D721Med (cell line): Measurements from ENCODE around the gene UBE2J1.
"Not testable (repeated sequence)": the region's sequence is repeated elsewhere in the genome, so short reads cannot be mapped to it uniquely, and the experiment has no call there.

Experiments used
- DNase-seq: peaks from one replicate; pipeline ENCODE4 v3.0.0; 2011; ENCODE audit warnings: low spot score; ENCODE audit not compliant: insufficient read length
- FAIRE-seq: peaks from 2 replicates; lab custom pipeline; 2011; peaks lifted over from hg19 to GRCh38; lab: Jason Lieb, UNC
- TF ChIP-seq, protein P1 (sequence below): IDR thresholded peaks from 2 replicates; pipeline ENCODE4 v1.5.1; 2012; ENCODE audit warnings: mild to moderate bottlenecking, control low read depth; ENCODE audit not compliant: insufficient read depth; ENCODE audit errors: missing control alignments

UBE2J1 gene

GRCh38 chr6:89301586-89302194 lies 50.8 kb downstream of the UBE2J1 start:
- no peak for FAIRE-seq
- TF ChIP-seq, protein P1, sequence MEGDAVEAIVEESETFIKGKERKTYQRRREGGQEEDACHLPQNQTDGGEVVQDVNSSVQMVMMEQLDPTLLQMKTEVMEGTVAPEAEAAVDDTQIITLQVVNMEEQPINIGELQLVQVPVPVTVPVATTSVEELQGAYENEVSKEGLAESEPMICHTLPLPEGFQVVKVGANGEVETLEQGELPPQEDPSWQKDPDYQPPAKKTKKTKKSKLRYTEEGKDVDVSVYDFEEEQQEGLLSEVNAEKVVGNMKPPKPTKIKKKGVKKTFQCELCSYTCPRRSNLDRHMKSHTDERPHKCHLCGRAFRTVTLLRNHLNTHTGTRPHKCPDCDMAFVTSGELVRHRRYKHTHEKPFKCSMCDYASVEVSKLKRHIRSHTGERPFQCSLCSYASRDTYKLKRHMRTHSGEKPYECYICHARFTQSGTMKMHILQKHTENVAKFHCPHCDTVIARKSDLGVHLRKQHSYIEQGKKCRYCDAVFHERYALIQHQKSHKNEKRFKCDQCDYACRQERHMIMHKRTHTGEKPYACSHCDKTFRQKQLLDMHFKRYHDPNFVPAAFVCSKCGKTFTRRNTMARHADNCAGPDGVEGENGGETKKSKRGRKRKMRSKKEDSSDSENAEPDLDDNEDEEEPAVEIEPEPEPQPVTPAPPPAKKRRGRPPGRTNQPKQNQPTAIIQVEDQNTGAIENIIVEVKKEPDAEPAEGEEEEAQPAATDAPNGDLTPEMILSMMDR: no peak
- no peak for DNase-seq

GRCh38 chr6:89299466-89299850 lies 53.1 kb downstream of the UBE2J1 start:
- no peak for FAIRE-seq
- TF ChIP-seq, protein P1: peak; percentile 2
- DNase-seq: no peak

DNA sequence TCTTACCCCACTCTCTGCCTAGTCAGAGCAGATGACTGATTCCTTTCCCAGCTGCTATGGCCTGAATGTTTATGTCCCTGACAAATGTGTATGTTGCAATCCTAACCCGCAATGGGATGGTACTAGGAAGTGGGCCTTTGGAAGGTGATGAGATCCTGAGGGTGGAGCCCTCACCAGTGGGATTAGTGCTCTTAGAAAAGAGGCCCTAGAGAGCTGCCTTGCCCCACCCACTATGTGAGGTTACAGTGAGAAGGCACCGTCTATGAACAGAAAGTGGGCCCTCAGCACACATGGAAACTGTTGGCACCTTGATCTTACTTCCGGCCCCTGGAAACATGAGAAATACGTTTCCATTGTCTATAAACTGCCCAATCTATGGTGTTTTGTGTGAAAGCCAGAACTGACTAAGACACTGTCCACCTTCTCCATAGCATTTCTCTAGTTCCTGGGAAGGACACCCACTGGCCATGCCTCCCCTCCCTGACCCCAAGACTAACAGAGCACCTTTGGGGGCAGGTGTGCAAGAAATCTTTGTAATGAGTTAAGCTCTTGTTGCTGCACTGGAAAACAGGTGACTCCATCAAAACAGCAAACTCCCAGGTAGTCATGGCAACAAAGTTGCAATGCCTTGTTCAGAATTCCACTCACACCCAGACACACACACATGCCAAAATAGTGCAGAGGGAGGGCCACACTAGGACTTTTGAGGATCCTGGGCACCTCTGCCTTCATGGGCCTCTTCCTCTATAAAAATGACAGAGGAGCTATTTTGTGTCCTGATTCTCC lies 53.6 kb downstream of the UBE2J1 start:
- no peak for FAIRE-seq
- no peak for DNase-seq
- TF ChIP-seq, protein P1: no peak

GRCh38 chr6:89297695-89298351 lies 54.7 kb downstream of the UBE2J1 start:
- no peak for FAIRE-seq
- peak; percentile 41 for DNase-seq
- TF ChIP-seq, protein P1: no peak

DNA sequence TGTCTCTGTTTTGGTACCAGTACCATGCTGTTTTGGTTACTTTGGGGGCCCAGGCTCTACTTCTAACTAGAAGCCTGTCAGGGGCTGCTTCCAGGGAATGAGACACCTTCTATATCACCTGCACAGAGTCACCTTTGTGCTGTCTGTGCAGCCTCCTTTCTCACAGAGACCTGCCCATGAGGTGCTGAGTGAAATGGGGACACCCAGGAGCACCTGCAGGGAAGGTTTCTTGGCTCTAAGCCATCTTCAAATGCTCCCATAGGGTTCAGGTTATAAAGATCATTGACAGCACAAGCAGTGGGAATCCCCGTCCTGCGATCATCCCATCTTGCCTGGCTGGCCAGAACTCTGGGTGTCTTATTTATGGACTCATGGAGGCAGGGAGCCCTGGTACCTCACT lies 56.5 kb downstream of the UBE2J1 start:
- FAIRE-seq (no peak), DNase-seq (no peak)
- TF ChIP-seq, protein P1: no peak

DNA sequence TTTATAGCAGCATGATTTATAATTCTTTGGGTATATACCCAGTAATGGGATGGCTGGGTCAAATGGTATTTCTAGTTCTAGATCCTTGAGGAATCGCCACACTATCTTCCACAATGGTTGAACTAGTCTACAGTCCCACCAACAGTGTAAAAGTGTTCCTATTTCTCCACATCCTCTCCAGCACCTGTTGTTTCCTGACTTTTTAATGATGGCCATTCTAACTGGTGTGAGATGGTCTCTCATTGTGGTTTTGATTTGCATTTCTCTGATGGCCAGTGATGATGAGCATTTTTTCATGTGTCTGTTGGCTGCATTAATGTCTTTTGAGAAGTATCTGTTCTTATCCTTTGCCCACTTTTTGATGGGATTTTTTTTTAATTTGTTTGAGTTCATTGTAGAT lies 57.4 kb downstream of the UBE2J1 start:
- FAIRE-seq: not testable (repeated sequence)

DNA sequence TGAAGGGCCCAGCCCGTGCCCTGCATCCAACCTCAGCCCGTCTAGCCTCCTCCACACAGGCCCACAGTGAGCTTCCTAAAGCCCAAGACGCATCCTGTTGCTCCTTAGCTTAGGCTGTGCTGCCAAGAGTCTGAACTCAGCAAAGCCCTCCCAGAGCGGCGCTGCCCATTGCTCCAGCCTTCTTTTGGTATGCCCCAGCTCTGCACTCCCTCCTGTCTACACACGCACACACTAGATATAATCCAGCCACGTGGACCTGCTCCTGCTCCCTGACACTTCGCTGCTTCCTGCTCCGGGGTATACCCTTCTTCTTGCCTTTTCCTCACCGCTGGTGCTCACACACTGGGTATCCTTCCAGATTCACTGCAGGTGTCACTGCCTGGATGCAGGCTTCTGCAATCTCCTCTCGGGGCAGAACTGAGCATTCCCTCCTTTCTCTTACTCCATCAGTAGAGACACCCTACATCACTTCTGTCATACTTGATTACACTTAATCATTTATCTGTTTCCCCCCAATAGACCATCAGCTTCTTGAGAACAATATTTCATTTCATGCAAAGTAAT lies 61.2 kb downstream of the UBE2J1 start:
- DNase-seq (no peak), FAIRE-seq (no peak)
- TF ChIP-seq, protein P1: no peak

More for the DNA sequence above, 57.4 kb downstream of the UBE2J1 start:
- DNase-seq: not testable (repeated sequence)
